NK-92 (cell line): ENCODE data around the gene ATF5.

Source experiments
- DNase-seq: peaks from one replicate; lab custom pipeline; 2025; ENCODE audit not compliant: unreplicated experiment; lab: John Stamatoyannopoulos, UW

The ATF5 gene

GRCh38 chr19:49894879-49895565, 34.0 kb upstream of the ATF5 start:
- no peak for DNase-seq

- no peak for DNase-seq
Measured at GRCh38 chr19:49895566-49896297, 33.3 kb upstream of the ATF5 start.

- DNase-seq = no peak
Measured at GRCh38 chr19:49896863-49897621, 32.0 kb upstream of the ATF5 start, which contains the start of gene IL4I1. Gene IL4I1, minus strand, starts transcription at chr19:49896887. Its CDS starts 727 bp downstream, at chr19:49896160.

- no peak for DNase-seq
Measured at GRCh38 chr19:49904136-49904535, 24.9 kb upstream of the ATF5 start.

- no peak for DNase-seq
Measured at GRCh38 chr19:49906879-49907564, 22.0 kb upstream of the ATF5 start.

GRCh38 chr19:49907745-49908446, 21.1 kb upstream of the ATF5 start:
- DNase-seq = no peak

- no peak for DNase-seq
Measured at GRCh38 chr19:49908480-49909420, 20.3 kb upstream of the ATF5 start.

- no peak for DNase-seq
Measured at GRCh38 chr19:49910179-49910578, 18.8 kb upstream of the ATF5 start.

GRCh38 chr19:49911381-49912145, 17.4 kb upstream of the ATF5 start:
- DNase-seq = no peak

GRCh38 chr19:49912965-49913685, 15.9 kb upstream of the ATF5 start:
- DNase-seq = no peak

GRCh38 chr19:49913720-49914119, 15.3 kb upstream of the ATF5 start:
- no peak for DNase-seq

GRCh38 chr19:49915271-49915670, 13.7 kb upstream of the ATF5 start:
- DNase-seq = no peak

- no peak for DNase-seq
Measured at GRCh38 chr19:49916839-49917733, 11.9 kb upstream of the ATF5 start.

- no peak for DNase-seq
Measured at GRCh38 chr19:49918089-49918488, 10.9 kb upstream of the ATF5 start.

GRCh38 chr19:49920624-49921363, 8.2 kb upstream of the ATF5 start:
- no peak for DNase-seq
